ENCODE data around the gene CKM.

DNA sequence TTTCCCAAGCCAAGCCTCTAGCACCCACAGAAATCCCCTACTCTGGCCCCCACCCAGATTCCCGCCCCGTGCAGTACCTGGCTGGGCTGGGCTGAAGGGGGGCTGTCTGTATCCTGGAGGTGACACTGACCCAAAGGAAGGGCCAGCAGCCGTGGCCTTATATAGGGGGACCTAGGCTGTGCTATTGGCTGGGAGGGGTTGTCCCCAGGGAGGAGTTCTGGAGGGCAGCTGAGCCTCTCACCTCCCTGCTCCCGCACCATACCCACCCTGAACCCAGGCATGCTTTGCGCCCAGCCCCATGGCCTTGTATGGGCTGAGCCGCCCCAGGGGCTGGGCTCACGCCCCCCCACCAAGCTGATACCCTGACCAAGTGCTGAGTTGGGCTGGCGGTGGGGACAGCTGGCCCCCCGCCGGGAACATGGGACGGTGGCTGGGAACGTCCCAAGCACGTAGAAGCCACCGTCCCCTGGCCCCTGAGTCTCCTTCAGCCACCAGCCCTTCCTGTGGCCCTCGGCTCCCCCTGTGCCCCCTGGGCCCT, at the start of gene CKM:
- TF ChIP-seq, protein P1, sequence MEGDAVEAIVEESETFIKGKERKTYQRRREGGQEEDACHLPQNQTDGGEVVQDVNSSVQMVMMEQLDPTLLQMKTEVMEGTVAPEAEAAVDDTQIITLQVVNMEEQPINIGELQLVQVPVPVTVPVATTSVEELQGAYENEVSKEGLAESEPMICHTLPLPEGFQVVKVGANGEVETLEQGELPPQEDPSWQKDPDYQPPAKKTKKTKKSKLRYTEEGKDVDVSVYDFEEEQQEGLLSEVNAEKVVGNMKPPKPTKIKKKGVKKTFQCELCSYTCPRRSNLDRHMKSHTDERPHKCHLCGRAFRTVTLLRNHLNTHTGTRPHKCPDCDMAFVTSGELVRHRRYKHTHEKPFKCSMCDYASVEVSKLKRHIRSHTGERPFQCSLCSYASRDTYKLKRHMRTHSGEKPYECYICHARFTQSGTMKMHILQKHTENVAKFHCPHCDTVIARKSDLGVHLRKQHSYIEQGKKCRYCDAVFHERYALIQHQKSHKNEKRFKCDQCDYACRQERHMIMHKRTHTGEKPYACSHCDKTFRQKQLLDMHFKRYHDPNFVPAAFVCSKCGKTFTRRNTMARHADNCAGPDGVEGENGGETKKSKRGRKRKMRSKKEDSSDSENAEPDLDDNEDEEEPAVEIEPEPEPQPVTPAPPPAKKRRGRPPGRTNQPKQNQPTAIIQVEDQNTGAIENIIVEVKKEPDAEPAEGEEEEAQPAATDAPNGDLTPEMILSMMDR (IDR thresholded peaks at IDR 0.05; ENCODE audit: low read length), result no peak
- TF ChIP-seq EZH2 (IDR thresholded peaks at IDR 0.05; ENCODE audit: borderline replicate concordance, low read length), result no peak
